ENCODE results near the gene C5orf63.
A peak's percentile ranks its signal among the peaks of the same experiment; 100 is the strongest.
"Not testable (repeated sequence)": the region's sequence is repeated elsewhere in the genome, so short reads cannot be mapped to it uniquely, and the experiment has no call there.

Gene C5orf63

DNA sequence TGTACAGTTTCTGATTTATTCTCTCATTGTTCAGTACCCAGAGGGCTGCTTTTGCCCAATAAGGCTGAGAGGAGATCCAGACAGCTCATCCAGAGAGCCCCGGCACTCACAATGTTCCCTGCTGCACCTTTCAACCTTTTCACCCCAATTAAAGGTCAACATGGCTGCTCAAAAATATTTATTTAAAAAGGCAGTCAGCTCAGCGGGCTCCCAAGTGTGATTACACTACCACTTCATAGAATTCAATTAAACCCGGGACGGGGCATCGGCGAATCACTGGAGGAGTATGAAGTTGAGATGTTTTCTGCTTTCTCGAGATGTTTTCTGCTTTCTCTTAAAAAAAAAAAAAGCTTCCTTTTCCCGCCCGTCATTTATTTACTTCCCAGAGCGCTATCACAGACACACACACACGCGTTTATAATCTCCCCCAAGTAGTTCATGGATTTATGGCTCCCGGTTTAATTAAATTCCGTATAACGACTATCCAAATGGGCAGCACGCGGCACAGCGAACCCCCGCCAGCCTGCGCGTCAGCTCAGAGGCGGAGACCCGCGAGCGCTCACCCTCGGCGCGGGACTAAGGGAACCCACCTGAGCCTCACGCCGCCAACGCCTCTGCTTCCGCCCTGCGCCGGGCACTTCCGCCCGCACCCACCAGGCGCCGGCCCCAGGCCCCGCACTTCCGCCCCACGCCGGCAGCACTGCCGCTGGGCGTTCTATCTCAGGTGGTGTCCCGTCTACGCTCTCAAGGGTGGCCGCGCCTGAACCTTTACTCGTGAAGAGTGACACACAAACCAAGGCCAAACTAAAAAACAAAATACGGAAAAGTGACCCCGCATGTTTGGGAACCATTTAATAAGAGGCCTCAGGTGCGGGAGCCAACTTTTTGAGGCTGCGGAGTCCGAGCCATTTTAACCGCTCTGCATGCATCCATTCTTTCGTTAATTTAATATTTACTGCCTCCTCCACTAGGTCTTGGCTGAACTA lies at the start of gene C5orf63:
Gene C5orf63, minus strand, starts transcription at position 642 of the 986 bp plus-strand sequence. CDS start 14,507 bp downstream, outside the sequence.
- peak; percentile 71 for DNase-seq (ENCODE audit: low read depth)

GRCh38 chr5:127112347-127112864 lies 39.1 kb upstream of the C5orf63 start:
- Histone ChIP-seq H3K4me1 (ENCODE audit: control insufficient read depth, insufficient read depth, low read length) (no peaks in the 10 kb centered on the region), H3K36me3 (ENCODE audit: control insufficient read depth, insufficient read depth, low read length, severe bottlenecking) (no peaks in the 10 kb centered on the region), H3K9ac (ENCODE audit: low read length) (no peak overlapping the region), H3K27me3 (replicated peaks; ENCODE audit: control insufficient read depth, insufficient read depth, low read length) (peaks cover 4% of the 10 kb centered on the region), H3K9me3 (ENCODE audit: control insufficient read depth, low read length) (peaks cover 11% of the 10 kb centered on the region), H3K4me3 (ENCODE audit: low read length) (no peak overlapping the region)
- no peak for DNase-seq (ENCODE audit: low read depth)

More for the DNA sequence above, at the start of gene C5orf63:
- H3K4me3 ChIP-seq (ENCODE audit: low read length): peak within 1 kb of the TSS; percentile 89
- peak within 1 kb of the TSS; percentile 77 for H3K9ac ChIP-seq (ENCODE audit: low read length)
- no peaks in the 10 kb centered on the region for H3K9me3 ChIP-seq (ENCODE audit: control insufficient read depth, low read length)
- no peaks in the 10 kb centered on the region for H3K27me3 ChIP-seq (replicated peaks; ENCODE audit: control insufficient read depth, insufficient read depth, low read length)
- H3K36me3 ChIP-seq (ENCODE audit: control insufficient read depth, insufficient read depth, low read length, severe bottlenecking): no peaks in the 10 kb centered on the region
- H3K4me1 ChIP-seq (ENCODE audit: control insufficient read depth, insufficient read depth, low read length): peaks cover 16% of the 10 kb centered on the region

- no peak for DNase-seq (ENCODE audit: low read depth)
- H3K4me3 ChIP-seq (ENCODE audit: low read length): no peak overlapping the region
- no peak overlapping the region for H3K9ac ChIP-seq (ENCODE audit: low read length)
- no peaks in the 10 kb centered on the region for H3K4me1 ChIP-seq (ENCODE audit: control insufficient read depth, insufficient read depth, low read length)
- H3K27me3 ChIP-seq (replicated peaks; ENCODE audit: control insufficient read depth, insufficient read depth, low read length): no peaks in the 10 kb centered on the region
- H3K9me3 ChIP-seq (ENCODE audit: control insufficient read depth, low read length): peaks cover 11% of the 10 kb centered on the region
- no peaks in the 10 kb centered on the region for H3K36me3 ChIP-seq (ENCODE audit: control insufficient read depth, insufficient read depth, low read length, severe bottlenecking)
These were observed 37.8 kb upstream of the C5orf63 start for GRCh38 chr5:127111112-127111511.

- H3K4me1 ChIP-seq (ENCODE audit: control insufficient read depth, insufficient read depth, low read length); DNase-seq (ENCODE audit: low read depth); H3K9ac ChIP-seq (ENCODE audit: low read length); H3K4me3 ChIP-seq (ENCODE audit: low read length); H3K36me3 ChIP-seq (ENCODE audit: control insufficient read depth, insufficient read depth, low read length, severe bottlenecking); H3K27me3 ChIP-seq (replicated peaks; ENCODE audit: control insufficient read depth, insufficient read depth, low read length): not testable (repeated sequence)
- peaks cover 11% of the 10 kb centered on the region for H3K9me3 ChIP-seq (ENCODE audit: control insufficient read depth, low read length)
These were observed 35.4 kb upstream of the C5orf63 start for GRCh38 chr5:127108624-127109260.

DNA sequence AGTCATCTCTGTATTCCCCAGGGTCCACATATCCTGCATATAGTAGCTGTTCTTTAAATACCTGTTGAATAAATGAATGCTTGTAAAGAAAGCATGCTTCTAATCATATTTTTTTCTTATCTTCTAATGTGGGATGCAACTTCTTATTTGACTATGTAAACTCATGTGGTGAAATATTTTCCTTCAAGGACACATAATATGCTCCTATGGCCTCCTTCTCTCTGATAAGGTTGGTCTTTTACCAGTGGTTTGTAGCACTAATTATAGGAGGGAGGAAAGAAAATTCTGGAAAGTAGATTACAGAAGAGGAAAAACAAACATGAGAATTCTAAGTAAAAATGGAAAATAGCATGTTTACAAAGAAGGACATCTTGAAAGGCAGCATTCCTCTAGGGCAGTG lies 28.6 kb upstream of the C5orf63 start:
- DNase-seq (ENCODE audit: low read depth): no peak
- Histone ChIP-seq H3K4me3 (ENCODE audit: low read length) (no peak overlapping the region), H3K36me3 (ENCODE audit: control insufficient read depth, insufficient read depth, low read length, severe bottlenecking) (no peaks in the 10 kb centered on the region), H3K9me3 (ENCODE audit: control insufficient read depth, low read length) (no peaks in the 10 kb centered on the region), H3K4me1 (ENCODE audit: control insufficient read depth, insufficient read depth, low read length) (no peaks in the 10 kb centered on the region), H3K9ac (ENCODE audit: low read length) (no peak overlapping the region), H3K27me3 (replicated peaks; ENCODE audit: control insufficient read depth, insufficient read depth, low read length) (no peaks in the 10 kb centered on the region)

GRCh38 chr5:127101533-127101932 lies 28.2 kb upstream of the C5orf63 start:
- Histone ChIP-seq H3K4me3 (ENCODE audit: low read length) (no peak overlapping the region), H3K4me1 (ENCODE audit: control insufficient read depth, insufficient read depth, low read length) (no peaks in the 10 kb centered on the region), H3K9me3 (ENCODE audit: control insufficient read depth, low read length) (no peaks in the 10 kb centered on the region), H3K27me3 (replicated peaks; ENCODE audit: control insufficient read depth, insufficient read depth, low read length) (no peaks in the 10 kb centered on the region), H3K36me3 (ENCODE audit: control insufficient read depth, insufficient read depth, low read length, severe bottlenecking) (no peaks in the 10 kb centered on the region), H3K9ac (ENCODE audit: low read length) (no peak overlapping the region)
- DNase-seq (ENCODE audit: low read depth): no peak

- H3K9me3 ChIP-seq (ENCODE audit: control insufficient read depth, low read length): no peaks in the 10 kb centered on the region
- no peaks in the 10 kb centered on the region for H3K4me1 ChIP-seq (ENCODE audit: control insufficient read depth, insufficient read depth, low read length)
- no peak for DNase-seq (ENCODE audit: low read depth)
- H3K4me3 ChIP-seq (ENCODE audit: low read length): no peak overlapping the region
- H3K9ac ChIP-seq (ENCODE audit: low read length): no peak overlapping the region
- no peaks in the 10 kb centered on the region for H3K36me3 ChIP-seq (ENCODE audit: control insufficient read depth, insufficient read depth, low read length, severe bottlenecking)
- no peaks in the 10 kb centered on the region for H3K27me3 ChIP-seq (replicated peaks; ENCODE audit: control insufficient read depth, insufficient read depth, low read length)
These were observed 24.9 kb upstream of the C5orf63 start for GRCh38 chr5:127098241-127098640.

DNA sequence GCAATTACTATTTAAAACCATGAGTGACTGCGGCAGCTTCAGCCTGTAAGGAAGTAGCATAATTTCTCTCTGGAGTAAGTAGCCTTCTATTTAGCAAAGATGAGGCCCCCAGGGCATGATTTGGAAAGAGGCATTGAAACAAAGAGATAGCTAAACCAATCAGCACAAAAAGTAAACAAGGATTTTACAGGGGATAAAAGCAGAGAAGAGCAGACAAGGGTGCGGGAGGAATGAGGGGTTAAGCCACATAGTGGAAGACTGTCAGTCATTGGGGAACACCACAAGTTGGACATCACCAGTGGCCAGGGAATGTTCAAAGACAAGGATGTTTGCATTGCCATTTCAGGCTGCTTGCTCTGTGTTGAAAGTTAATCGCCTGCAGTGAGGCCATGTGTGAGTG lies 24.0 kb upstream of the C5orf63 start:
- no peaks in the 10 kb centered on the region for H3K4me1 ChIP-seq (ENCODE audit: control insufficient read depth, insufficient read depth, low read length)
- no peak overlapping the region for H3K4me3 ChIP-seq (ENCODE audit: low read length)
- peak; percentile 44 for DNase-seq (ENCODE audit: low read depth)
- no peak overlapping the region for H3K9ac ChIP-seq (ENCODE audit: low read length)
- no peaks in the 10 kb centered on the region for H3K9me3 ChIP-seq (ENCODE audit: control insufficient read depth, low read length)
- no peaks in the 10 kb centered on the region for H3K27me3 ChIP-seq (replicated peaks; ENCODE audit: control insufficient read depth, insufficient read depth, low read length)
- H3K36me3 ChIP-seq (ENCODE audit: control insufficient read depth, insufficient read depth, low read length, severe bottlenecking): no peaks in the 10 kb centered on the region

DNA sequence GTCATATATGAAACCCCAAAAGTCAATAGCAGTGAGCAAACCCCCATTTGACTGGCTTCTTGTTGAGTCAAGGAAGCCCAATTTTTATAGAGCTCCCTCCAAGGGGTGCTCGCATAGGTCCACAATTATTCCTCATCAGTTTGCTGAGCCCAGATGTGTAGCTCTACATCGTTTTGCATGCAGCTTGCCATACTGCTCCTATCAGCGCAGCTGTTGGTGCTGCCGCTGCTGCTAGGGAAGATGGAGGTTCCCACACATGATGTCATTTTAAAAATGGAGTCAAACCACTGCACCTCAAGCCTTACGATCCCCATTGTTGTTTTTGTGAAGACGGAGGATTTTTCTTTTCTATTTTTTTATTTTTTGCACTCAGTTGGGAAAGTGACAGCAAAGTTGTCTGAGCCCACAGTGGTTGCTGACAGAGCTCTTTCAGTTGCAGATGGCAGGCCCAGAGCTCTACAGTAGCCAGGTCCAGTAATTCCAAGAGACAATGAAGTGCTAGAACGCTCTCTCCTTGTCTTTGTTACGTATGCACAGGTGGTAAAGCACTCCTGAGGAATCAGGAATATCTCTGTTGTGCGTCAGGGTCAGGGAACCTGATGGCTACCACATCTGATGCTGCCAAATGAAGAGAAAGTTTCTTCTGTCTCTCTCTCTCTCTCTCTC lies 23.2 kb upstream of the C5orf63 start:
- H3K4me1 ChIP-seq (ENCODE audit: control insufficient read depth, insufficient read depth, low read length): no peaks in the 10 kb centered on the region
- no peaks in the 10 kb centered on the region for H3K9me3 ChIP-seq (ENCODE audit: control insufficient read depth, low read length)
- no peak for DNase-seq (ENCODE audit: low read depth)
- no peaks in the 10 kb centered on the region for H3K36me3 ChIP-seq (ENCODE audit: control insufficient read depth, insufficient read depth, low read length, severe bottlenecking)
- no peak overlapping the region for H3K4me3 ChIP-seq (ENCODE audit: low read length)
- H3K27me3 ChIP-seq (replicated peaks; ENCODE audit: control insufficient read depth, insufficient read depth, low read length): no peaks in the 10 kb centered on the region
- H3K9ac ChIP-seq (ENCODE audit: low read length): no peak overlapping the region

- no peaks in the 10 kb centered on the region for H3K9me3 ChIP-seq (ENCODE audit: control insufficient read depth, low read length)
- no peak overlapping the region for H3K9ac ChIP-seq (ENCODE audit: low read length)
- H3K36me3 ChIP-seq (ENCODE audit: control insufficient read depth, insufficient read depth, low read length, severe bottlenecking): no peaks in the 10 kb centered on the region
- H3K4me1 ChIP-seq (ENCODE audit: control insufficient read depth, insufficient read depth, low read length): no peaks in the 10 kb centered on the region
- H3K27me3 ChIP-seq (replicated peaks; ENCODE audit: control insufficient read depth, insufficient read depth, low read length): no peaks in the 10 kb centered on the region
- H3K4me3 ChIP-seq (ENCODE audit: low read length): no peak overlapping the region
- no peak for DNase-seq (ENCODE audit: low read depth)
These were observed 21.0 kb upstream of the C5orf63 start for GRCh38 chr5:127094161-127094814.
